GM10266 (cell line): ENCODE results near the gene RIMBP2.

Experiments
- DNase-seq: peaks from one replicate; pipeline ENCODE4 v3.0.0; 2012; ENCODE audit errors: extremely low spot score
- CTCF ChIP-seq: IDR thresholded peaks from 2 replicates; pipeline ENCODE4 v1.5.1; 2012; ENCODE audit warnings: mild to moderate bottlenecking, low read depth; ENCODE audit not compliant: control insufficient read depth, insufficient read depth; ENCODE audit errors: missing control alignments

The RIMBP2 gene

DNA sequence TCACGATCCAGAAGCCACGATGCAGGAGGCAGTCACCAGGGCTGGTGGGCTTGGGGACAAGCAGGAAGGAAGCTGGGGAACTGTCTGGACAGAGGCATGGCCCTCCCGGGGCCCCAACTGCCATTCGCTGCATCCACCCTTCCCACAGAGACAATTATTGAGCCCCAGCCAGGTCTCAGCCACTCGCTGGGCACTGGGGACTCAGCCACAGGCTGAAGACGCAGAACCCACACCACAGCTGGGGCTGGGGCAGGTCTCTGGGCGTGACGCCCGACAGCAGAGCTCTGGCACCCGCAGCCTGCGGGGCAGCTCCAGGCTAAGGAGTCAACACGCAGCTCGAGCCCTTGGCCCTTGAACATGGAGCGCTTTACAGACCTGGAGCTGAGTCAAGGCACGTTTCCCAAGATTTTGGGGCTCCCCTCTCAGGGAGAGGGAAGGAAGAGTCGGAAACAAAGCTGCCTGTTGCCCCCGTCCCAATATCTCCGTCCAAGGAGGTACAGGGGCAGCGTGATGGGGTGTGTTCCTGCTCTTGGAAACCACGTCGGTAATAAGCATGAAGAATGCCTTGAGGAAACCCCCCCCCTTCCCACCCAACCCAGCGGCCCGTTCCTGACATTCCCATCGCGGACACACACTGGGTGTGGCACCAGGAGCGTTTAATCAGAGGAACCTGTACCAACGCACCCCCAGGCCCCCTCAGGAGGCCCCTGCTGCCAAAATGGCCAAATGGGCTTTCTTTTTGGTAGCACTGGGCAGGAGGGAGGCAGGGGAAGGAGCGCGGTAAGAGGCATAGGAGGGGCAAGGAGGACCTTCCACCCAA lies 6.7 kb downstream of the RIMBP2 start:
- no peak for DNase-seq
- no peak for TF ChIP-seq CTCF

GRCh38 chr12:130708648-130709047 lies 7.5 kb downstream of the RIMBP2 start:
- no peak for DNase-seq
- TF ChIP-seq CTCF: no peak

GRCh38 chr12:130707571-130707891 lies 8.6 kb downstream of the RIMBP2 start:
- DNase-seq: no peak
- TF ChIP-seq CTCF: no peak

DNA sequence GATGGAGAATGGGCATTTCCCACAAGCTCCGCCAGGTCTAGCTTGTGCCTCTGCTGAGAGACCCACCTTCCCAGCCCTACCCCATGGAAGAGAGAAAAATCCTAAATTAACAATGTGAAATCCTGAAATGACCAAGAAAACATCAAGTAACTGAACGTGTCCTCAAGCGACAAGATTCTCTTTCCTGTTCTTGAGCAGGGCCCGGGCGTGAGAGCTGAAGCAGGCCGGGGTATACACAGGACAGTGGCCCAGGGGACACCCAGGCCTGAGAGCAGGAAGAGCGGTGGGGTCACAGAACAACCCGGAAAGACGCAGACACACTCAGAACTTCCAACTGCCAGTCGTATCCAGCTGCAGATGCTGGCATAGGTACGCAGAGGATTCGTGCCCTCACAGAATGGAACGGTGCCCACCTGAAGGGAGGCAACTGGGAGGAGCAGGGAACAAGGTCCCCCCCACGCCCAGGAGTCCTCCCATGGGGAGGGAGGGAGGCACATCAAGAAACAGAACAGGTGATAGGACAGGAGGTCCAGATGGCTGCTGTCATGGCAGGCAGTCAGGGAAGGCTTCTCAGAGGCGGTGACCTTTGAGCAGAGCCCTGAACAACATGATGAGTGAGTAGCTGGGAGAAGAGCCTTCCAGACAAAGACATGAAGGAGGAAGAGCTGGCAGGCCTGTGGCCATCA lies 9.1 kb downstream of the RIMBP2 start:
- DNase-seq: no peak

GRCh38 chr12:130706311-130706710 lies 9.8 kb downstream of the RIMBP2 start:
- no peak for DNase-seq
- no peak for TF ChIP-seq CTCF

More for the DNA sequence above, 9.1 kb downstream of the RIMBP2 start:
- TF ChIP-seq CTCF: no peak

DNA sequence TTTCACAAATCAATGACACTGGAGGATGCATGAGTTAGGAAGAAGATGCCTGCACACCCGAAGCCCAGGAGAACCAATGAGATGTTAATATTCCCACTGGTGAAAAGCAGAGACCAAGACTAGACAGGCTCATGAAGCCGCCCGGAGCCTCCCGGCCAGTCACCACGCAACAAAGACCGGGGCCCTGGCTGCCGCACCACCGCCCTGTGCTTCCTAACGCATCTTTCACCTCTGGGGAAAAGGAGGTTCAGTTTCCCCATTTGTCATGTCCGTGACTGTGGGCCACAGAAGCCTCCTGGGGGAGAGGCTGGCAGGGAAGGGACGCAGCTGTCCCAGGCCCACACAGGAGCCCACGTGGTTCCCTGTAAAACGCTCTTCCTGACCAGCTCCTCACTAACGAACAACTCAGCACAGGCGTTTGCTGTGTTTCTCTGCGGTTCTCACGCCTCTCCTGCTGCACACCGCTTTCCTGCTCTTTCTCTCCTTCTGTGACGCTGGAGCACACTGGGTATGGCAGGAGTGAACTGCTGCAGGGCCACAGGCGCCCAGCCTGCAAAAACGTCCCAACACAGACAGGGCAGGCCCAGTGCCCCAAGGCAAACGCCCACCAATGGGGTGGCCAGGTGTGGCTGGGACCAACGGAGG lies 10.8 kb downstream of the RIMBP2 start:
- DNase-seq: no peak
- TF ChIP-seq CTCF: no peak

DNA sequence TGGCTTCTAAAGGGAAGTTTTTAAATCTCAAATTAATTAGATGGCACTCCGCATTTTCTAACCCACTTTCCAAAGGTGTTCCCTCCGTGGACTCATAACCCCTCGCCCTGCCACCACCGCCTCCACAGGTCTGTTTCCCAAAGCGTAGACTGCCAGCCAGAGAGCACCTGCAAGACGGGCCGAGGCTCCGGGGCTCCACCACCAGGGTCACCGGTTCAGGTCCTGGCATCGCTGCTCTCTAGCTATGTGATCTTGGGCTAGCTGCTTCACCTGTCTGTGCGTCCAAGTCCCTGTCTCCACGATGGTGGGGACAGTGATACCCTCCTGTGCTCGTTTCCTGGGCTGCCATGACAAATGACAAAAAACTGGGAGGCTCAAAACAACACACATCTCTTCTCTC lies 11.5 kb downstream of the RIMBP2 start:
- TF ChIP-seq CTCF: no peak
- no peak for DNase-seq
